Liver (tissue), 9 donors: Measurements from ENCODE around the gene MGAT4A. TPM values are rescaled to one million over a fixed set of nuclear protein-coding genes. Genes with fewer than 3 reads are reported as not detected.

Source experiments
- DNase-seq: peaks from one replicate; pipeline ENCODE4 v3.0.0-alpha.2; 2017; ENCODE audit warnings: low spot score
- H3K27ac ChIP-seq, 2 donors: one replicate each; pipeline ENCODE4 v1.7.0; 2013; ENCODE audit warnings: inconsistent platforms in 2 of 2, low read length in 2 of 2, control low read depth in 1 of 2, low read depth in 1 of 2, mild to moderate bottlenecking in 1 of 2
- H3K27me3 ChIP-seq, 4 donors: one replicate each; pipeline versions ENCODE4 v1.6.1 to v1.7.0; 2013; ENCODE audit warnings: low read length in 3 of 4, inconsistent platforms in 1 of 4, mild to moderate bottlenecking in 1 of 4, moderate library complexity in 1 of 4; ENCODE audit not compliant: control insufficient read depth in 4 of 4, insufficient read depth in 4 of 4
- H3K36me3 ChIP-seq, 4 donors: one replicate each; pipeline versions ENCODE4 v1.6.1 to v1.7.0; 2013; ENCODE audit warnings: low read length in 3 of 4, mild to moderate bottlenecking in 3 of 4, low read depth in 1 of 4, moderate library complexity in 1 of 4; ENCODE audit not compliant: control insufficient read depth in 4 of 4, insufficient read depth in 3 of 4
- H3K4me1 ChIP-seq, 4 donors: one replicate each; pipeline versions ENCODE4 v1.6.1 to v1.7.0; 2013; ENCODE audit warnings: low read length in 3 of 4, mild to moderate bottlenecking in 3 of 4, moderate library complexity in 1 of 4; ENCODE audit not compliant: control insufficient read depth in 4 of 4, insufficient read depth in 4 of 4
- H3K4me3 ChIP-seq, 3 donors: one replicate each; pipeline versions ENCODE4 v1.6.1 to v1.7.0; 2013; ENCODE audit warnings: low read length in 3 of 3, control low read depth in 1 of 3, low read depth in 1 of 3, mild to moderate bottlenecking in 1 of 3
- H3K9ac ChIP-seq, 2 donors: one replicate each; pipeline ENCODE4 v1.7.0; 2013; ENCODE audit warnings: low read length in 2 of 2, mild to moderate bottlenecking in 2 of 2, moderate library complexity in 2 of 2, control low read depth in 1 of 2, low read depth in 1 of 2
- H3K9me3 ChIP-seq, 4 donors: one replicate each; pipeline versions ENCODE4 v1.6.1 to v1.7.0; 2013; ENCODE audit warnings: low read length in 3 of 4; ENCODE audit not compliant: control insufficient read depth in 4 of 4
- EGR1 ChIP-seq, 2 donors: IDR thresholded peaks; 2 replicates each; pipeline ENCODE4 v1.6.1; 2016 to 2018; ENCODE audit warnings: antibody characterized with exemption in 2 of 2, low read depth in 2 of 2
- FOXA1 ChIP-seq: IDR thresholded peaks from 2 replicates; pipeline ENCODE4 v1.6.1; 2016; ENCODE audit warnings: antibody characterized with exemption
- FOXA2 ChIP-seq: IDR thresholded peaks from 2 replicates; pipeline ENCODE4 v1.6.1; 2016; ENCODE audit warnings: antibody characterized with exemption
- GABPA ChIP-seq, 2 donors: IDR thresholded peaks in 1 of 2; conservative IDR thresholded peaks in 1 of 2; 2 replicates each; pipeline ENCODE4 v1.6.1; 2016; ENCODE audit warnings: antibody characterized with exemption in 2 of 2, mild to moderate bottlenecking in 1 of 2, moderate library complexity in 1 of 2
- HNF4A ChIP-seq, 2 donors: conservative IDR thresholded peaks; 2 replicates each; pipeline ENCODE4 v1.6.1; 2016; ENCODE audit warnings: antibody characterized with exemption in 2 of 2, mild to moderate bottlenecking in 2 of 2
- HNF4G ChIP-seq: IDR thresholded peaks from 2 replicates; pipeline ENCODE4 v1.6.1; 2016; ENCODE audit warnings: antibody characterized with exemption
- JUND ChIP-seq, 2 donors: IDR thresholded peaks; 2 replicates each; pipeline ENCODE4 v1.6.1; 2016; ENCODE audit warnings: antibody characterized with exemption in 2 of 2
- NR2F2 ChIP-seq: IDR thresholded peaks from 2 replicates; pipeline ENCODE4 v1.6.1; 2016; ENCODE audit warnings: antibody characterized with exemption
- RAD21 ChIP-seq, 2 donors: IDR thresholded peaks; 2 replicates each; pipeline ENCODE4 v1.6.1; 2016; ENCODE audit warnings: antibody characterized with exemption in 2 of 2, mild to moderate bottlenecking in 2 of 2
- RXRA ChIP-seq, 2 donors: IDR thresholded peaks; 2 replicates each; pipeline ENCODE4 v1.6.1; 2017 to 2018; ENCODE audit warnings: antibody characterized with exemption in 2 of 2, mild to moderate bottlenecking in 1 of 2
- SP1 ChIP-seq: IDR thresholded peaks from 2 replicates; pipeline ENCODE4 v1.6.1; 2018; ENCODE audit warnings: antibody characterized with exemption, mild to moderate bottlenecking
- TAF1 ChIP-seq: conservative IDR thresholded peaks from 2 replicates; pipeline ENCODE4 v1.6.1; 2016; ENCODE audit warnings: antibody characterized with exemption, mild to moderate bottlenecking
- YY1 ChIP-seq: IDR thresholded peaks from 2 replicates; pipeline ENCODE4 v1.6.1; 2016; ENCODE audit warnings: antibody characterized with exemption, mild to moderate bottlenecking
- WGBS: extraction: QIAGEN DNeasy Blood & Tissue Kit; methylation state at CpG from one replicate; pipeline ENCODE4 v1.1.7; 2013; 5-methylcytosine and 5-hydroxymethylcytosine counted together
- polyA plus RNA-seq, 2 donors: library from polyadenylated mRNA; stranded (reverse) in 1 of 2; unstranded in 1 of 2; fragments of 200-250 nt in 1 of 2; fragments of >200 nt in 1 of 2; fragmentation: Nextera tagmentation in 1 of 2; extraction: Ambion mirVana in 1 of 2; gene quantifications; one replicate each; pipeline versions ENCODE4 v1.2.1 to v1.2.3, GENCODE V29; 2013 to 2015
- total RNA-seq, 2 donors: library from RNA; depleted of rRNA; stranded (reverse); fragments of >200 nt; gene quantifications; one replicate each; pipeline ENCODE4 v1.2.3, GENCODE V29; 2014
- TF ChIP-seq, protein P1 (sequence below): IDR thresholded peaks from 2 replicates; pipeline ENCODE4 v1.6.1; 2016; ENCODE audit warnings: antibody characterized with exemption
- TF ChIP-seq, protein P2 (sequence below): IDR thresholded peaks from 2 replicates; pipeline ENCODE4 v1.6.1; 2016; ENCODE audit warnings: antibody characterized with exemption
- TF ChIP-seq, protein P3 (sequence below): IDR thresholded peaks from 2 replicates; pipeline ENCODE4 v1.6.1; 2016; ENCODE audit warnings: antibody characterized with exemption
- TF ChIP-seq, protein P4 (sequence below): IDR thresholded peaks from 2 replicates; pipeline ENCODE4 v1.6.1; 2016; ENCODE audit warnings: antibody characterized with exemption, mild to moderate bottlenecking
- TF ChIP-seq, protein P5 (sequence below): fragments of 150-350 bp; IDR thresholded peaks from 2 replicates; pipeline ENCODE4 v1.5.1; 2017; ENCODE audit warnings: improper control_type of control experiment, low read depth, low read length; ENCODE audit not compliant: missing input control
- donor health status: healthy.
- donor health status: healthy.
- donor health status: healthy.
- donor health status: healthy.
- donor health status: healthy.

MGAT4A gene
- total and polyA plus RNA-seq, 4 donors, result 2.7 to 17.3 (median 5.4) TPM

DNA sequence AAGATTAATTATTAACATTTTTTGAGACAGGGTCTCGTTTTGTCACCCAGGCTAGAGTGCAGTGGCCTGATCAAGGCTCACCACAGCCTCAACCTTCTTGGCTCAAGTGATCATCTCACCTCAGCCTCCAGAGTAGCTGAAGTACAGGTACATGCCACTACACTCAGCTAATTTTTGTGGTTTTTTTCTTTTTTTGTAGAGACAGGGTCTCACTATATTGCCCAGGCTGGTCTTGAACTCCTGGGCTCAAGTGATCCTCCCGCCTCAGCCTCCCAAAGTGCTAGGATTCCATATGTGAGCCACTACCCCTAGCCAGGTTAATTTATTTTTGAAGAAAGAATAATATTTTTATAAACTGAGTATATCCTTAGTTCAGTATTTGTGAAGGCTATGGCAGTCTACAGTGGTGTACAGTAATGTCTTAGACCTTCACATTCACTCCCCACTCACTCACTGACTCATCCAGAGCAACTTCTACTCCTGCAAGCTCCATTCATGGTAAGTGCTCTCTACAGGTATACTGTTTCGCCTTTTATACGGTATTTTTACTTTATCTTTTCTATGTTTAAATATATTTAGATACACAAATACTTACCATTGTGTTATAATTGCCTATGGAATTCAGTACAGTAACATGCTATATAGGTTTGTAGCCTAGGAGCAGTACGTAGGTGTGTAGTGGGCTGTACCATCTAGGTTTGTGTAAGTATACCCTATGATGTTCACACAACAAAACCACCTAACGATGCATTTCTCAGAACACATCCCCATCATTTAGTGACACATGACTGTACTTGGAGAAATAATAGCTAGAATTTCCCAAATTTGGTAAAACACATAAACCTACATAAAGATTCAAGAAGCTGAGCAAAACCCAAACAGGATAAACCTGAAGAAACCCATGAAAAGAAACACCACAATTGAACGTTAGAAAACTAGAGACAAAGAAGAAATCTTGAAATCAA lies 38.6 kb downstream of the MGAT4A start:
- no peaks in the 10 kb centered on the region for H3K9me3 ChIP-seq
- no peaks in the 10 kb centered on the region for H3K4me1 ChIP-seq
- no peak overlapping the region for H3K4me3 ChIP-seq
- no peaks in the 10 kb centered on the region for H3K27me3 ChIP-seq
- WGBS, result 86% methylated on average over 7 of the region's 7 CpGs
- TF ChIP-seq, protein P1, sequence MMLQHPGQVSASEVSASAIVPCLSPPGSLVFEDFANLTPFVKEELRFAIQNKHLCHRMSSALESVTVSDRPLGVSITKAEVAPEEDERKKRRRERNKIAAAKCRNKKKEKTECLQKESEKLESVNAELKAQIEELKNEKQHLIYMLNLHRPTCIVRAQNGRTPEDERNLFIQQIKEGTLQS, result no peak
- TF ChIP-seq RAD21 (IDR thresholded peaks at IDR 0.05) (no peak), FOXA1 (no peak), NR2F2 (no peak)
- TF ChIP-seq, protein P2, sequence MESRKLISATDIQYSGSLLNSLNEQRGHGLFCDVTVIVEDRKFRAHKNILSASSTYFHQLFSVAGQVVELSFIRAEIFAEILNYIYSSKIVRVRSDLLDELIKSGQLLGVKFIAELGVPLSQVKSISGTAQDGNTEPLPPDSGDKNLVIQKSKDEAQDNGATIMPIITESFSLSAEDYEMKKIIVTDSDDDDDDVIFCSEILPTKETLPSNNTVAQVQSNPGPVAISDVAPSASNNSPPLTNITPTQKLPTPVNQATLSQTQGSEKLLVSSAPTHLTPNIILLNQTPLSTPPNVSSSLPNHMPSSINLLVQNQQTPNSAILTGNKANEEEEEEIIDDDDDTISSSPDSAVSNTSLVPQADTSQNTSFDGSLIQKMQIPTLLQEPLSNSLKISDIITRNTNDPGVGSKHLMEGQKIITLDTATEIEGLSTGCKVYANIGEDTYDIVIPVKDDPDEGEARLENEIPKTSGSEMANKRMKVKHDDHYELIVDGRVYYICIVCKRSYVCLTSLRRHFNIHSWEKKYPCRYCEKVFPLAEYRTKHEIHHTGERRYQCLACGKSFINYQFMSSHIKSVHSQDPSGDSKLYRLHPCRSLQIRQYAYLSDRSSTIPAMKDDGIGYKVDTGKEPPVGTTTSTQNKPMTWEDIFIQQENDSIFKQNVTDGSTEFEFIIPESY, result no peak
- DNase-seq, result no peak
- H3K9ac ChIP-seq, result no peak overlapping the region
- no peaks in the 10 kb centered on the region for H3K36me3 ChIP-seq
- H3K27ac ChIP-seq, result no peak overlapping the region

DNA sequence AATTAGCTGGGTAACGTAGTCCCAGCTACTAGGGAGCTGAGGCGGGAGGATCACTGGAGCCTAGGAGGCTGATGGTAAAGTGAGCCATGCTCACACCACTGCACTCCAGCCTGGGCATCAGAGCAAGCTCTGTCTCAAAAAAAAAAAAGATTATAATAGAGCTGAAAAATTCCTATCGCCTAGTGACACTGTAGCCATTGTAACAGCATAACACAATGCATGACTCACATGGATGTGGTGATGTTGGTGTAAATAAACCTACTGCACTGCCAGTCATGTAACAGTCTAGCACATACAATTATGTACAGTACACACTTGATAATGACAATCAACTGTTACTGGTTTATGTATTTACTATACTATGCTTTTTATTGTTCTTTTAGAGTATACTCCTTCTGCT lies 39.6 kb downstream of the MGAT4A start:
- TF ChIP-seq, protein P3, sequence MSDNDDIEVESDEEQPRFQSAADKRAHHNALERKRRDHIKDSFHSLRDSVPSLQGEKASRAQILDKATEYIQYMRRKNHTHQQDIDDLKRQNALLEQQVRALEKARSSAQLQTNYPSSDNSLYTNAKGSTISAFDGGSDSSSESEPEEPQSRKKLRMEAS, result no peak
- TF ChIP-seq FOXA2, result no peak
- TF ChIP-seq SP1, result no peak
- TF ChIP-seq, protein P4, sequence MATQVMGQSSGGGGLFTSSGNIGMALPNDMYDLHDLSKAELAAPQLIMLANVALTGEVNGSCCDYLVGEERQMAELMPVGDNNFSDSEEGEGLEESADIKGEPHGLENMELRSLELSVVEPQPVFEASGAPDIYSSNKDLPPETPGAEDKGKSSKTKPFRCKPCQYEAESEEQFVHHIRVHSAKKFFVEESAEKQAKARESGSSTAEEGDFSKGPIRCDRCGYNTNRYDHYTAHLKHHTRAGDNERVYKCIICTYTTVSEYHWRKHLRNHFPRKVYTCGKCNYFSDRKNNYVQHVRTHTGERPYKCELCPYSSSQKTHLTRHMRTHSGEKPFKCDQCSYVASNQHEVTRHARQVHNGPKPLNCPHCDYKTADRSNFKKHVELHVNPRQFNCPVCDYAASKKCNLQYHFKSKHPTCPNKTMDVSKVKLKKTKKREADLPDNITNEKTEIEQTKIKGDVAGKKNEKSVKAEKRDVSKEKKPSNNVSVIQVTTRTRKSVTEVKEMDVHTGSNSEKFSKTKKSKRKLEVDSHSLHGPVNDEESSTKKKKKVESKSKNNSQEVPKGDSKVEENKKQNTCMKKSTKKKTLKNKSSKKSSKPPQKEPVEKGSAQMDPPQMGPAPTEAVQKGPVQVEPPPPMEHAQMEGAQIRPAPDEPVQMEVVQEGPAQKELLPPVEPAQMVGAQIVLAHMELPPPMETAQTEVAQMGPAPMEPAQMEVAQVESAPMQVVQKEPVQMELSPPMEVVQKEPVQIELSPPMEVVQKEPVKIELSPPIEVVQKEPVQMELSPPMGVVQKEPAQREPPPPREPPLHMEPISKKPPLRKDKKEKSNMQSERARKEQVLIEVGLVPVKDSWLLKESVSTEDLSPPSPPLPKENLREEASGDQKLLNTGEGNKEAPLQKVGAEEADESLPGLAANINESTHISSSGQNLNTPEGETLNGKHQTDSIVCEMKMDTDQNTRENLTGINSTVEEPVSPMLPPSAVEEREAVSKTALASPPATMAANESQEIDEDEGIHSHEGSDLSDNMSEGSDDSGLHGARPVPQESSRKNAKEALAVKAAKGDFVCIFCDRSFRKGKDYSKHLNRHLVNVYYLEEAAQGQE, result no peak
- no peak for TF ChIP-seq GABPA (IDR thresholded peaks at IDR 0.05 in 1 of 2, conservative IDR thresholded peaks at IDR 0.05 in 1 of 2)
- TF ChIP-seq JUND (IDR thresholded peaks at IDR 0.05), result no peak
- TF ChIP-seq FOXA1, result no peak
- TF ChIP-seq HNF4A (conservative IDR thresholded peaks at IDR 0.05), result no peak
- no peak for TF ChIP-seq EGR1 (IDR thresholded peaks at IDR 0.05; ENCODE audit: low read depth in 2 of 2)
- TF ChIP-seq, protein P5, sequence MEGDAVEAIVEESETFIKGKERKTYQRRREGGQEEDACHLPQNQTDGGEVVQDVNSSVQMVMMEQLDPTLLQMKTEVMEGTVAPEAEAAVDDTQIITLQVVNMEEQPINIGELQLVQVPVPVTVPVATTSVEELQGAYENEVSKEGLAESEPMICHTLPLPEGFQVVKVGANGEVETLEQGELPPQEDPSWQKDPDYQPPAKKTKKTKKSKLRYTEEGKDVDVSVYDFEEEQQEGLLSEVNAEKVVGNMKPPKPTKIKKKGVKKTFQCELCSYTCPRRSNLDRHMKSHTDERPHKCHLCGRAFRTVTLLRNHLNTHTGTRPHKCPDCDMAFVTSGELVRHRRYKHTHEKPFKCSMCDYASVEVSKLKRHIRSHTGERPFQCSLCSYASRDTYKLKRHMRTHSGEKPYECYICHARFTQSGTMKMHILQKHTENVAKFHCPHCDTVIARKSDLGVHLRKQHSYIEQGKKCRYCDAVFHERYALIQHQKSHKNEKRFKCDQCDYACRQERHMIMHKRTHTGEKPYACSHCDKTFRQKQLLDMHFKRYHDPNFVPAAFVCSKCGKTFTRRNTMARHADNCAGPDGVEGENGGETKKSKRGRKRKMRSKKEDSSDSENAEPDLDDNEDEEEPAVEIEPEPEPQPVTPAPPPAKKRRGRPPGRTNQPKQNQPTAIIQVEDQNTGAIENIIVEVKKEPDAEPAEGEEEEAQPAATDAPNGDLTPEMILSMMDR, result no peak
- TF ChIP-seq RAD21 (IDR thresholded peaks at IDR 0.05), result no peak
- TF ChIP-seq YY1, result no peak
- no peak for TF ChIP-seq HNF4G
- TF ChIP-seq, protein P1, result no peak
- TF ChIP-seq TAF1, result no peak
- no peak for TF ChIP-seq RXRA (IDR thresholded peaks at IDR 0.05)
- H3K27me3 ChIP-seq, result no peaks in the 10 kb centered on the region
- DNase-seq, result no peak
- H3K36me3 ChIP-seq, result no peaks in the 10 kb centered on the region
- no peak overlapping the region for H3K9ac ChIP-seq
- H3K27ac ChIP-seq, result no peak overlapping the region
- 92% methylated on average over 3 of the region's 3 CpGs for WGBS
- H3K9me3 ChIP-seq, result no peaks in the 10 kb centered on the region
- peaks cover 0 to 5% (median 3%) of the 10 kb centered on the region in 4 donors for H3K4me1 ChIP-seq
- H3K4me3 ChIP-seq, result no peak overlapping the region
